Measurements from ENCODE around the gene KLHL18.
"Not testable (repeated sequence)": the region's sequence is repeated elsewhere in the genome, so short reads cannot be mapped to it uniquely, and the experiment has no call there.

The KLHL18 gene

DNA sequence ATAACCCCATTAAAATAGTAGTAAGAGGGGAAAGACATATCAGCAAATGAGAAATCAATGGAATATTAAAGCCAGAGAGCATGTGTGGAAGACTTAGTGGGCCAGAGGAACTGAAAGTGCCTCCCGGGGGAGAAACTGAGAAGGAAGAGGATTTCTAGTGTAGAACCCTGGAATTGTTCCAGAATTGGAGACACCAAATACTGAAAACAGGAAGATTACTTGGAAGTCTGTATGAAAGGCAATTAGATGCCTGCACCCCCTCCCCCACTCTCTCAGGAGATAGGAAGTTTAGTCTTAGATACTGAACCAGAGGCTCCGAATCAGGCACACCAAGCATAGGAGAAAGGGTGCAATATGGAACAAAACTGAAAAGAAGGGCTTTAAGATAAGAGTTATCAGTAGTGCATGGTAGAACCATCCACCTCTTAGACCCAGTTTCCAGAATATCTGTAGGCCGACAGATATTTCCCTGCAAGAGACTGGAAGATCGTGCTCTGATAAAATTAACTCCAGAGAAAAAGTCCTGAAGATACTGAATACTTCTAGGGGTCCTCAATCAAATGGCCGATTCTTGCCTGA lies 32.4 kb downstream of the KLHL18 start:
- DNase-seq, result peak; percentile 1

DNA sequence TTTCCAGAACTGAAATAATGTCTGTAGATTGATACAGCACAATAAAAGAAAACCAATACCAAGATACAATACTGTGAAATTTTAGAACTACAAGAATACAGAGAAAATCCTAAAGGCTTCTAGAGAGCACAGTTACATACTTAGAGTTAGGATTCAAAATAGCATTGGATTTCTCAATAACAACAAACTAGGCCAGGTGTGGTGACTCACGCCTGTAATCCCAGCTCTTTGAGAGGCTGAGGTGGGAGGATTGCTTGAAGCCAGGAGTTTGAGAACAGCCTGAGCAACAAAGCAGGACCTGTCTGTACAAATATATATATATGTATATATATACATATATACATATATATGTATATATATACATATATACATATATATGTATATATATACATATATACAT lies 33.4 kb downstream of the KLHL18 start:
- not testable (repeated sequence) for DNase-seq

DNA sequence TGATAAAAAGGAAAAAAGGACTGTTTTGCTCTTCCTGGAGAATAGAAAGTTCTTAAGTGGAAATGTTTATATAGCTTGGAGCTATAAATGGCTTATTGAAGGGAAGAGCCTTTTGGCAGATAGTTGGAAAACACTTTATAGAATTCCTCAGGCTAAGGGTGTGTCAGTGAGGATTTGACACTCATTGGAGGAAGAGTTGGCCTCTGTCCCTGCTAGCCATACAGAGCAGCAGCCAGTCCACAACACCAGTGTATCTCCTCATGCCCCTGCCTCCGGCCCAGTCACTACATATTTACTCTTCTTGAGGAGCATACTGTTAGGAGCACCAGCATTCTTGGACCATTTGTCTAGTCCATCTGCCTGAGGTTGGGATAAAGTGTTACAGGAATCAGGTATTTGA lies 36.2 kb downstream of the KLHL18 start:
- no peak for DNase-seq

DNA sequence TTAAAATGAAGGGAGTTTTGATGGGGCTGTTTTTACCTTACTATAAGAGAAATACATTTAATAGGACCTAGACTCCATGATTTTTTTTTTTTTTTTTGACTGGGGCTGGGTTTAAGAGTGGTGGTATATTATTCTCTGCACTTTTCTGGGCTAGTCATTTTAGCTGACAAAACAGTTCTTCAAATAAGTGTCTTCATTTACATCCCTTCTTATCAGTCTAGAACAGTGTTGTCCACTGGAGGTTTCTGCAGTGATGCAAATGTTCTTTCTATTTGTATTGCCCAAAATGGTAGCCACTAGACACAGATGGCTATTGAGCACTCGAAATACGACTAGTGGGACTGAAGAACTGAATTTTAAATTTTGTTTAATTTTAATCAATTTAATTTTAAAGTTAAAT lies 37.2 kb downstream of the KLHL18 start:
- no peak for DNase-seq

DNA sequence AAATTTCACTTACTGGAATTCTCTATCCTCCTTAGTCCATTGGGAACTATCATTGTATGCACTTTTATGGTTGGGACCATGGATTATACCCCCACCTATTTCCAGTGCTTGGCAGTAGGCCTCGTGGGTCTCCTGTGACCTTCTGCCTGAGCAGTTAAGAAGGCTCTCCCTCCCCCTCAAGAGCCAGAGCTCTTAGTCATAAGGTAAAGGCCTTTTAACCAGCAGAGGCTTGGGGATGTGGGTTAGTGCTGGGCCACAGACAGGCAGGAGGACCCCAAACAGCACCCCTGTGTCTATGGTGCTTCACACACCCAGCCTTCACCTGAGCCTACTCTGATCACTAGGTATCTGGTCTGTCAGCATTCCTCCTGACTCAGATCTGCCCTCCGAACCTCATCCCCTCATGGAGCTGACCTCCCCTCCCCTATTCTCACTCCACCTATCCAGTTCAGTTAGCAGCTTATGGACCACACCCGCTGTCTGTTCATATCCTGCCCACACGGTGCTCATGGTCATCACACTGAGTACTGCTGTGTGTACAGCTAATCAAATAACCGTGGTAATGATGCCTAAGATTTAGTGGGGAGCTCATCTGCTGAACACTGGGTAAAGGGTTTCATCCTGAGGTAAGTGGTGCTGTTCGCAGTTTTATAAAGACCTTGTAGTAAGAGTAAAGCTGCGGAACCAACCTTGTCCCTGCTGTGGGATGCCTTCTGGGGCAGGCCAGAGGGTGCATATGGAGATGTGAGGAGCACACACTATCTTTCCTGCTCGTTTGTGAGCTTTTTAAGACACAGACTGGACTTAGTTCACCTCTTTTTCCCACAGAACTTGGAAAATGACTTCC lies 40.9 kb downstream of the KLHL18 start:
- no peak for DNase-seq

GRCh38 chr3:47324278-47324865 lies 41.6 kb downstream of the KLHL18 start:
- DNase-seq, result peak; percentile 48

DNA sequence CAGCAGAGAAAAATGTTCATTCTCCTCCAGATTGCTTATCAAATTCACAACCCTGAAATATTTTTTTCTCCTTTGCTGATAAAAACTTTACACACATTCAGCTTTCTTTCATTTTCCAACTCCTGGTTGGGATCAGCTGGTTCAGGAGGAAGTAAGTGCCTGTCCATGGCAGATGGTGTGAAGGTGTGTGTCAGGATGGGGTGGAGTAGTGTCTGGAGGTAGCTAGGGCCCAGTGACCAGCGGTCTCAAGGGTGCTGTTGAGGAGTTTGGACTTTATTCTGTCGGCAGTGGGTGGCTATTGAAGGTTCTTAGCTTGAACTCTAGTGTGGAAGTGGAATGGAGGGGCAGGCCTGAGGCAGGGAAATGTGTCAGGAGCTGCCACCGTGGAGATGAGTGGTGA lies 51.2 kb downstream of the KLHL18 start:
- DNase-seq, result no peak

DNA sequence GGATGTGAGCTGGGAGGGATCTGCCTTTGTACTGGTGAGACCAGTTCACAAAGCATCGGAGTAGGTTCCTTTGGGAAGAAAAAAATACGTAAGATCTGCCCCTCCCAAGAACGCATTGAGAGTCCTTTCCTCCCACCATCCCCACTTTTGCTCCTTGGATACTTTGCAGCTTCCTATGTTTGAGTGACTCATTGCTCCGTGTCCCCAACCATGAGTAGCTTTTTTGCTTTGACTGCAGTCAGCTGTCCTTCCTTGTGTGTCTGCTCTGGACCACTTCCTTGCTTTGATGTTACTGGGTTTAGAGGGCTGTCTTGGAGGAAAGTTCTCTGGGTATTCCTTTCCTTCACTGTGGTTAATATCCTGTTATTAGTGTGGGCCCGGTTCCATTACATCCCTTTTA lies 54.9 kb downstream of the KLHL18 start:
- DNase-seq, result no peak

DNA sequence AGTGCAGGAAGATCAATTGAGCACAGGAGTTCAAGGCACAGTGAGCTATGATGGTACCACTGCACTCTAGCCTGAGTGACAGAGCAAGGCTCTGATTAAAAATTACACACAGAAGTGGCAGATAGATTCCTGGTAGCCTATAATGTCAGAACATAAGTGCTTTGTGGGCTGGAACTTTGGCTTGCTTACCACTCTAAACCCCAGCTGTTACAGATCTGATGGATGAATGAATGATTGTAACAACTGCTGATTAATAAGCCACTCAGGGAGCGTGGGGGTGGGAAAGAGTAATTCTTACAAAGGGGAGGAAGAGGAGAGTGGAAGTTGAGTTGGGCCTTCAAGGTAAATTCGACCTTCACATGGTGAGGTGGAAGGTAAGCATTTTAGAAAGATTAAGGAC lies 57.2 kb downstream of the KLHL18 start:
- no peak for DNase-seq

DNA sequence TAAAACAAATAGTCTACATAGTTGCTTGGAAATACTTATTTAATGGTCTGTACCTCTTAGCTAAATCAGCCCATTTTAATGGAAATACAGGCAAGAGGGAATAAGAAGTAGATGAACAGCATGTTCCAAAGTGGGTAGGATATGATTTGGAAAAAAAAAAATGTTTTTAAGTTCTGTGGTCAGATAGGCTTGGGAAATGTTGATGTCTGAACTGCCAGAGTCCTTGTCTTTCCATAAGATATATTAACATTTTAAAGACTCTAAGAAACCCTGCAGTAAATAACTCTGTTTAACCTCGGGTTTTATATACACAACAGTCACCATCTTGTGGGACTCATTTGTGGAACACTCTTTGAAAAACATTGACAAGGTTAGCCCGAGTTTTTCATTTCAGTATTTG lies 58.1 kb downstream of the KLHL18 start:
- no peak for DNase-seq

- DNase-seq, result no peak
Observed at GRCh38 chr3:47342151-47342550, 59.4 kb downstream of the KLHL18 start.

DNA sequence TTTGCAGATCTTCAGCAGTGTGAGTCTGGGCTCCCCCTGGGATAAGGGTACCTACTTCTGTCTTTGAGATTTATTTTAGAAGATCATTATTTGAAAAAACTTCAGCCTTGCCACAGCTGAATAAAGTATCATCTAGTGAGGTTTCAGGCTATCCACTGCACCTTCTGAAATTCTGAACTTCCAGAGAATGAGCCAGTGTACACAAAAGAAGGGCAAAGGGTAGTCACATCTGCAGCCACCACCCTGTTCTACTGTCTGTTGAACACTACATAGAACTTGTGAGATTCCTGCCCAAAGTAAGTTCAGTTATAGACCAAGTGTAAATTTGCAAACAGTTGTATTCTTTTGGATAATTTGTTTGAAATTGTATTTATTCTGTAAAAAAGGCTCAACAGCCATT lies 60.1 kb downstream of the KLHL18 start:
- no peak for DNase-seq

DNA sequence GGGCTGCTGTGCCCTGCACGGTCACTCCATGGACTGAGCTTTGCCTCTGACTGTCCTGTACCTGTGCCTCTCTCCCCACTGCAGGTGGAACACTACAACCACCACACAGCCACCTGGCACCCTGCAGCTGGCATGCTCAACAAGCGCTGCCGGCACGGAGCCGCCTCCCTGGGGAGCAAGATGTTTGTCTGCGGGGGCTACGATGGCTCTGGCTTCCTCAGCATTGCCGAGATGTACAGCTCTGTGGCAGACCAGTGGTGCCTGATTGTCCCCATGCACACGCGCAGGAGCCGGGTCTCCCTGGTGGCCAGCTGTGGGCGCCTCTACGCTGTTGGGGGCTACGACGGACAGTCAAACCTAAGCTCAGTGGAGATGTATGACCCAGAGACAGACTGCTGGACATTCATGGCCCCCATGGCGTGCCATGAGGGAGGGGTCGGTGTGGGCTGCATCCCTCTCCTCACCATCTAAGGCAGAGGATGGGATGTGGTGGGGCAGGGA lies 60.8 kb downstream of the KLHL18 start:
- no peak for DNase-seq

DNA sequence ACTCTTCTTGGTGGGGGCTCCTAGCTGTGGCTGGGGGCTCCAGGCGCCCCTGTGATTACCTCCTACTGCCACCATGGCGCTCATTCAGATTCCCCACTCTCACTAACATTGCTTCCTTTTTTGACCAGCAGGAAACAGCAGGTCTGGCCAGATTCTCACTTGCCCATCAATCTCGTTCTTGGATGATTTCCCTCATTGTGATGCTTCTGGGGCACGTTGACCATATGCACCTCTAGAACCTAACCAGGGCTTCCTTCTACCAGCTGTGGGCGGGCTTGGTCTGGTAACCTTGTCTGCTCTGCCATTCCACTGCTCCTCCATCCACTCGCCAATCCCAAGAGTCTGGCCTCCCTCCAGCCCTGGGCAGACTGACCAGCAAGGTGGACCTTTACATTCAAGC lies 62.2 kb downstream of the KLHL18 start:
- no peak for DNase-seq

DNA sequence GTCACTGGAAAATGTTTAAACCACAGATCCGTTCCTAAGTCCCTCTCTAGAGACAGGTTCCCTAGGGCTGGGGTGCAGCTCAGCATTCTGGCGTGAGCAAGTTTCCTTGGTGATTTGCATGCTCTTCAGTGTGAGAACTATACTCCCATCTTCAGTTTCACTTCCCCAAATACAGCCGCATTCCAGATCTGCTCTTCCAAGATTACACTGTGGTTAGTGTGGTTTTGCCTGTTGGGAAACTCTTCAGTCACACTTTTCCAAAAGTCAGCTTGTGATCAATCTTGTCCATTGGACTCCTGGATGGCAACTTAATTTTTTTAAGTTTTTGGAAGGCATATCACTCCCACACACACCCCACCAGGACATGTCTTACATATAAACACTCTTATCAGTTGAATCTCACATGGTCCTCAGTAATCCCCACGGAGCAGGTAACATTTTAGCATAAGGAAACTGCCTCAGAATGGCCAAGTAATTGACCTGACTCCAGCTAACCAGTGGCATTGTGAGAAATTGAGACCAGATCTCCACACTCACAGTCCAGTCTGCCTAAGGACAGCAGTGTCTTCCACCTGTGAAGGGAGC lies 64.6 kb downstream of the KLHL18 start:
- DNase-seq, result no peak

GRCh38 chr3:47348411-47349154 lies 65.8 kb downstream of the KLHL18 start:
- no peak for DNase-seq

GRCh38 chr3:47355010-47355409 lies 72.3 kb downstream of the KLHL18 start:
- DNase-seq, result no peak

DNA sequence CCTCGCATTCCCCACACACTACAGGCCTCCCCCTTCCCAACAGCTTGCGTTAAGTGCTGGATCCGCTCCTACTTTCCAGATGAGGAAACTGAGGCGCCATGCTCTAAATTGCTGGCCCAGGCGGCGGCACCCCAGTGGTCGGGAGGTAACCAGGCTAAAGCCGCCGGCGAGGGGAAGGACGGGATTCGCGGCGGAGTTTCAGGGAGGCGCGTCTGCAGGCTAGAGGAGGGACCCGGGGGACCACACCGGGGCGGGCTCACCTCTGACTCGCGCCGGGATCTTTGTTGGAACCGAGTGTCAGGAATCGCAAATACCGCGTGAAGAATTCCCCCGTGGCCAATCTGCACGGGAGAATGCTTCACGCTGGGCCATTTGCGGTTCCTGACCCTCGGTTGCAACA lies 73.5 kb downstream of the KLHL18 start:
- no peak for DNase-seq

GRCh38 chr3:47359323-47359722 lies 76.6 kb downstream of the KLHL18 start:
- DNase-seq, result no peak

DNA sequence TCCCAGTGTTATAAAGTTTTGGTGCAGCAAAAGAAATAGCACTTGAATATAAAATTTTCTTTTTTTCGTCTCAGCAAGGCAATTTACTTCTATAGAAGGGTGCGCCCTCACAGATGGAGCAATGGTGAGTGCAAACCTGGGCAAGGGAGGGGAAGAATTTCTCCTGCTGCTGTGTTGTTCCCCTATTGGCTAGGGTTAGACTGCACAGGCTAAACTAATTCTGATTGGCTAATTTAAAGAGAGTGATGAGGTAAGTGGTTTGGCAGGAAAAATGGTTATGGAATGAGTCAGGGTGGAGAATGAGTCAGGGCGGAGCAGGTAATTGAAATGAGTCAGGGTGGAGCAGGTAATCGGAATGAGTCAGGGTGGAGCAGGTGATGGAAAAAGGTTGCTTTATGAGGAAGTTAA lies 77.4 kb downstream of the KLHL18 start:
- not testable (repeated sequence) for DNase-seq

GRCh38 chr3:47362701-47363100 lies 80.0 kb downstream of the KLHL18 start:
- no peak for DNase-seq

- no peak for DNase-seq
Observed at GRCh38 chr3:47365213-47366153, 82.7 kb downstream of the KLHL18 start.
